Measurements from ENCODE around the gene SLC26A1.

DNA sequence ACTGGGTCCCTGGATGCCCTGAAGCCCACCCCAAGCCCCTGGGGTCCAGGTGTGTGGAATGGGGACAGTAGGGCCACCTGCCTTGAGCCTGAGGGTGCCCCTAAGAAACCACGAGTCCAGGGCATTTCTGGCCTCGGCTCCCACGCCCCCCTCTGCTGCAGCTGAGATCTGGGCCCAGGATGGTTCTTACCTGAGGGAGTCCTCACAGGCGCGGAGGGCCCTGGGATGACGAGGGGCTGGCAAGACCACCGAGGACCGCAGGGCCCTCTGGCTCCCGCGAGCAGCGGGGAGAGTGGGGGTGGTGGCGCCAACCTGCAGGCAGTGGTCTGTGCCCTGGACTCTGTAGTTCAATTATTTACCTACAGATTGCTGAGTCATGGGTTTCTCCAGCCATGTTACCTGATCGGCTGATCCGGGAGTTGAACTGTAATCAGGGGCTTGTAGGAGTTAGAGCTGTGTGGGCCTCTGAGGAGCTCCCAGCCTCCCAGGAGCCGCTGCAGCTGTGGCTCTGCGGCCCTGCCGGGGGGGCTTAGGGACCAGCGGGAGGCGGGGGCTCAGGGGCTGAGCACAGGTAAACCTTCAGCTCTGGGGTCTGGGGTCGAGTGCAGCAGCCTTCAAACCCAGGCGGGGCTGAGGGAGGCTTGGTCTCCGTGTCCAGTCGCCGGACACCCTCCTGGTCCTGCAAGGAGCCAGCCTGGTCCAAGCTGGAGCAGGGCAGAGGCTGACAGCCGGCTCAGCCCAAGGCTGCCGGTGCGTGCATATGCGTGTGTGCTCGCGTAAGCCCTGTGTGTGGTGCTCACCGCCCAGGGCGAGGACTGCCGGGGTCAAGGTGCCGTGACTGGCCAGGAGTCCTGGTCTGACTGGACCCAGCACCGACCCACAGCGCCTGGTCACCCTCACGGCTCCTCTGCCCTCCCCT is at the start of gene SLC26A1:
- TF ChIP-seq CTCF (IDR thresholded peaks at IDR 0.05) (no peak), POLR2A (IDR thresholded peaks at IDR 0.05) (no peak)
